GM21367 (cell line): ENCODE measurements around the gene REV1.

Experiments
- ATAC-seq: cut with Tn5 transposase; IDR thresholded peaks from one replicate; pipeline ENCODE4 v1.9.1; 2021; ENCODE audit not compliant: unreplicated experiment

Gene REV1

DNA sequence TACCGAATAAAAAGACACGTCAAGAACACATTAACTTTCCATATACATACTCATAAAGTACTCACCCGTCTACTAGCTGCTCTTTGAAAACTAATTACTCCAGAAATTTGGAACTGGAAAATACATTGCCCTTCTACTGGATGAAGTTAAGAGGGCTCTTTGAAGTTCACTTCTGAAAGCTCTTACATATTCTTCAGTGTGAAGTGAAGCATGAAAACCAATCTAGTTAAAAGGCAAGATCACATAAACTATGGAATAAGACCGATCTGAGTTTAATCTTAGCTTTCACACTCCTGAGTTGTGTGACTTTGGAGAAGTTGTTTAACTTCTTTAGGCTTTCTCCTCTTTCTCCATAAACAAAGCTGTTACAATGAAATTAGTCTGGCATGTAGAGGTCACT, 38.5 kb downstream of the REV1 start:
- no peak for ATAC-seq

DNA sequence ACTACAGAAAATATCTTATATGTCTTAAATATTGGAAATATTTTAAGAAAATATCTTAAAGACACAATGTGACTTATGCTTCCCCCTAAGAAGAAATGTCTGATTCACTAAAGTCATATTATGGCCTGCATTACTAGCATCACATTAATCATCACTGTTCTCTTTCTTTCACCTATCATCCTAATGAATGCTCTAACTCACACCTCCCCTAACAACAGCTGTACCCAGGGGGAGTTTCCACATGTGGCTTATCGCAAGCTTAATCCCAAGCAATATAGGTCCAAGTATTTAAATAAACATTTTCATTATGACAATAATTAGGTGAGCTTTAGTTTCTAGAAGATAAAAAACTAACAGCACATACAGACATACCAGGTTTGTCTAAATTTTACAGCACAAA, 39.6 kb downstream of the REV1 start:
- ATAC-seq = no peak

DNA sequence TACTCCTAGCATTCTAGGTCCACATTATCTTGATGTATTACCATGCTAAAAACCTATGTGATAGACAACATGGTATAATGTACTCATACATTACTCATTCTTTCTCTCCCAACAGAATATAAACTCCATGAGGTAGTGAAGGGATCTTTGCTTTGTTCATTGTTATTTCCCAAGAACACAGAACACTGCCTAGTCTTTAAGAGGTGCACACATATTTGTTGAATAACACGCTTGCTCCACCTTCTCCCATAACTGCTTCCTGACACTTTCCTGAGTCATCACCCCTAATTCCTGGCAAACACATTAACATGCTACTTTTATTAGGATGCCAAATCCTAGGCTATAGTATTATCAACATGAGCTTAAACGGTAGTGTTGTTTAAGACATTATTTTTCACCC, 41.3 kb downstream of the REV1 start:
- no peak for ATAC-seq

DNA sequence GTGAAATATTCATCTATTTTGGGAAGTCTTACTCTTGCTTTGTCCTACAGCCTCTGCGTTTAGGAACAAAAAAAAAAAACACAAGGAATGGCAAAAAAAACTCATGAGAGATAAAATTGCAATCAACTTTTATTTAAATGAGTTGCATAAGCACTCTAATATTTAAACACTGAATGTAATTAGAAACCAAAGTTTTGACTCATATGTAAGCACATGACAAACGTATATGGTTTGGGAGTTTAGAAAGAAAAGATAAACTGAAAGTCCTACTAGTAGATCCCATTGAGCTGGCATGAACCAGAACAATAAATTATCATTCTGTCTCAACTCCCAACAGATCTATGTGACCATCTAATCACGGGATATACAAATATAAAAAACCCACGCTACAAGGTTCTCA, 44.8 kb downstream of the REV1 start:
- no peak for ATAC-seq

DNA sequence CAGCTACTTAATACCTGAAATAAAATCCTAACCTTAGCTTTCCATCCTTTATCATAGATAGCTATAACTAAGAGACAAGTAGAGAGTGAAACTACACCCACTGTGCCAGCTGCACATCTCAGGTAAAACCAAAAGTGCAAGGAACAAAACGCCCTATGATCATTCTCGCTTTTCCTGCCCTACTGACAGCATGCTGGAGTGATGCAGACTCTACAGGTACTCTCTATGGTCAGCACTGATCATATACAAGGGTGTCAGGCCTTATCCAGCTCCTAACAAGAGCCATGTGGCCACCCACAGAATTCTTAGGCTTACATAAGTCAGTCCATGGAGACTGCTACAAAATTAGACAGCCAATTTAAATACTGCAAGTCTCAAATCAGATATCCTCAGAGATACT, 45.6 kb downstream of the REV1 start:
- no peak for ATAC-seq

DNA sequence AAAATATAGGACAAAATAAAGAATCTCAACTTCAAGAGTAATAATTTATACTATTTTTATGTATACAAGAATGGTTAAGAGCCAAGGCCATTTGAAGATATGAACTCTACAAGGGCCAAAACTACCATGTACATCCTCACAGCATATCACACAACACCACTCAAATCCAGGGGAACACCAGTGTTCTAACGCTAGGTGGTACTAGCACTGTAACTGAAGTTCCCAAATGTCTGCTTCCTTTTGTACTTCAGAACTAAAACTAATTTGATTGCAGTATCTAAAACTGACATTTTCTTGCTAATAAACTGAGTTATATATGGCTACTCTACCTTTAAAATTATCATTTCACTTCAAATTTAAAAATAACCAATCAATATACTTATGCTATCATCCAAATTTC, 47.0 kb downstream of the REV1 start:
- no peak for ATAC-seq

DNA sequence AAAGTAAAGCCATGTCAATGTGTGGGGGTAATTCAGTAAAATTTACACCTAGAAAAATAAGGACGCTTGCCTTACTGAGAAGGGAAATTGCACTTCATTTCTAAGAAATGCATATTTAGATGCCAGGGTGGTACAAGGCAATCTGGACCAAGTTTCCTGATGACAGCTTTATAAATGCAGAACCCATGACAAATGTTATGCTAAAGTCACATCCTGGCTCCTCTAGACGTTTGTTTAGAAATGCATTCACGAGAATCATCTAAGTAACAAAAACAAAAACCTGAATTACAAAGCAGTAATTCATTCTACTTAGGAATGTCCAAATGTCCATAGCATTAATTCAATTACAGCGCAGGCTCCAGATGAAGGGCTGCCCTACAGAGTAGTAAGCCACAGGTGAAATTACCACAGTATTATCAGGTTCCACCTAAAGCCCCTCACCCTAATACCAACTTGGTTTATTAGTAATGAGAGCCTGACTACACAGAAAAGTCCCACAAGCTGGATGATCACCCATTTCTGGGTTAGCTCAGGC, 49.8 kb downstream of the REV1 start:
- ATAC-seq = no peak

DNA sequence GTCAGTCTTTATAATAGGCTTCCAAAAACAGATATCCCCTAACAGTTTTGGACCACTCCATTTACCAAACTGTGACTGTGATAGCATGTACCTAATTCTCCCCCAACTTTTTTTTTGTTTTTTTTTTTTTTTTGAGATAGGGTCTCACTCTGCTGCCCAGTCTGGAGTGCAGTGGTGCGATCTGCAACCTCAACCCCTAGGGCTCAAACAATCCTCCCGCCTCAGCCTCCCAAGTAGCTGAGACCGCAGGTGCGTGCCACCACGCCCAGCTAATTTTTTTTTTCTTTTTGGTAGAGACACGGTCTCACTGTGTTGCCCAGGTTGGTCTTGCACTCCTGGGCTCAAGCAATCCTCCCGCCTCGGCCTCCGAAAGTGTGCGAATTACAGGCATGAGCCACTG, 52.9 kb downstream of the REV1 start:
- no peak for ATAC-seq

DNA sequence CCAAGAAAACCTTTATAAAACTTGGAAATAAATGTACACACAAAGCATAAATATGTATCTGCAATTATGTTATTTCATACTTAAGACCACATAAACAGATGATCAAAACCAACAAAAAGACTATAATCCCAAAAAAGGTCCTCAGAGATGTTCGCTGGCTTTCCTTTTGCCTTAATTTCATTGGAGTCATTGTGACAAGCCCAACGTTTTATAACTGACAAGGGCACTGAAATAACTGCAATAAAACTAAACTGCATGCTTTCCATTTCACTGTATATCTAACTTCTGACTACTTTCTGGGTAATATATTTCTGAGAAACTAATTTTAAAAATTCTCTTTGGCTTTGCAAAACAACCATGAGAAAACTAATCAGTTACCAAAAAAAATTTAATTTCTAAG, 56.5 kb downstream of the REV1 start:
- ATAC-seq = no peak

DNA sequence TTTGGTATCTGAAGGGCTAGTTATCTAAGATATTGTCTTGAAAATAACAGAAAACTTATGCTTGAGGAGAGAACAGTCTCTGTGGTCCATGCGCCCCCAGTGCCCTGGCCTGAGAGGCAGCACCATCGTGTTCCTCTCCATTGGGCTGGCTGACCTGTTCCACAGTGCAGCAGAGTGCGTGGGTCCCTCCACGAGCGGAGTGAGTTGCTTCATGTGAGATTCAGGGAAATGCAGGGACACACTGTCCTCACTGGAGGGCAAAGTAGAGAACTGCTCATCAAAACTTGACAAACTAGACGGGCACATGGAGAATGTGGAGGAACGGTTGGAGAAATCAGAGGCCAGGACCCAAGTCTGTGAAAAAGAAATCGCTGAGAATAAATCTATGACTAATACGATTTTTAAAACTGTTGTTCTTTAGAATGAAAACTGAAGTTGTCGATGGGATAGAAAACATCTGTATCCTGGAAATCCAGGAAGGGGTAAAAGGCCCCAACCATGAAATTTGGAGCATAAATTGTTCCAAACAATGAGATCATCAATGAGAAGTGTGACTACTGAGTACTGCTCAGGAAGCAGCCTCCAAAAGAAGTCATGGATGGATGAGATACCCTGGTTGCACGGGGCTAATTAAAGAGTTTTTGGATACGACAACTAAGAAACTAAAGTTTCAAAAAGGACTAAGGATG, 58.1 kb downstream of the REV1 start:
- no peak for ATAC-seq

DNA sequence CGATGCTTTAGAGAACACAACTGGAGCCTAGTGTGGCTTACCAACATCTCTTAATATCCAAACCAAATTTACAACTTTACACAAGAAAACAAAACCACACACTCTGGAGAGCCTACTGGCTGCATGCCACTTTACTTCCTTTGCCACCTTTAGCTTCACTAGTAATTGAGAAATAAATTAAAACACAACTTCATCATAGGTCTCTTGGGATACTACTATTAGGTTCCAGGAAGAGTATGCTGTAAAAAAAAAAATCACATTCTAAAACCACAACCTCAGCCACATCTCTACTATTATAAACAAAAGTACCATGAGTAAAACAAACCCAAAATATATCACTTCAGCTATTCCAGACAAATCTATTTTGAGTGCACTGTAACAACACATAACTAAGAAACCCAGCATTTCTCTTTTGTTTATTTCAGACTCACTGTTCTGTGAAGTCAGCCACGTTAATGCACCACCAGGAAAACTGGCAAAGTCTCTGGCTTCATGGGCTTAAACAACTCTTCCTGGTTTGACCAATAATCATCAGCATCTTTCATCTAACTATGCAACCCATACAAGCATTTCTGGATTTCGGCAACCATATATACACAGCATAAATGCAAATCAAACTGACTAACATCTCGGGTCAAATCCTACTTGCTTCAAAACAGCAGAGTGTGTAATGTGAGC, 59.1 kb downstream of the REV1 start:
- ATAC-seq = no peak

DNA sequence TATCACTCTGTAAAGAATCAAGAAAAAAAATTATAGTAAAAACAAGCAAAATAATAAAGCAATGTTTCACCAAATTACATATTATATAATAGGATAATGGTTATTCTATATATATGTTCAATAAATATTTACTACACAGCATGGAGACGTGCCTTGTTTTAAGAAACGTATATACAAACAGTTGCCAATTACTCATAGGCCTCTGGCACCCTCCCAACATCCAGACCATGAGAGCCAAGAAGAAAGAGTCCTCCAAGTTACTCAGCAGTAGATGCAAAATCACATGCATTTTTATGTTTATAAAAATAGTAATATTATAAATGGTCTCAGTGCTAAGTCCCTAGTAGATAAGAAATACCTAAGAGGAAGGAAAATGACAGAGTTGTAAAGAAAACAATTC, 64.8 kb downstream of the REV1 start:
- no peak for ATAC-seq

DNA sequence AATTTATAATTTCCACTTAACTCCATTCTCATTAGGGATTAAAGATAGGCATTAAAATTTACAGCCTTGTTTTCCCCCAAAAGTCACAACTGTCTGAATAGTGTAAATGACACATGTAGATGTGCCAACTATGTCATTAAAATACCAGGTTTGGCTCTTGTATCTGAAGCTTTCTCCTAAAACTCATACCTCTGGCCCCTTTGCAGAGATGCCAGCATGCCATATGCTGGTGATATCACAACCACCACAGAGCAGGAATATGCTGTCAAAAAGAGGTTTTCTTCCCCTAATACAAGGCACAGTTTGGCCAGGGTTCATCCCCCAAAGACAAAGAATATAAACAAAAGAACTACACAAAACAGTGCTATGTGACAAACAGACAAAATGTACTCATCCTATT, 65.4 kb downstream of the REV1 start:
- ATAC-seq = no peak

DNA sequence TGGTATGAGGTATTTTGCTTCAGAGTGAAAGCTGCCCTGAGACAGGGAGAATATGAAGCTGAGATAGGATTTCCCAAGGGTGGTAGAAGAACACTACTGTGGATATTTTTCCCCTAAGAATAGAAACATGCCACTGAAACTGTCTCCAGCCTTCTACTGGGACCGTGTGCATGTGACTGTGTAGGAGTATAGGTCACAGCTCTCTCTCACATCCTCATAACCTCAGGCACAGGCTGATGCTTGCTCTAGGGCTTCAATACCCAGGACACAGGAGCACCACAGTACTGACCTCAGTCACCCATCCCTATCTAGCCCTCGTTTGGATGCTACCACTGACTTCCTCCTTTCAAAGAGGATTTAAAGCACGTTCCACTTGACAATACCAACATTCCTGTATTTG, 67.2 kb downstream of the REV1 start:
- ATAC-seq = no peak

DNA sequence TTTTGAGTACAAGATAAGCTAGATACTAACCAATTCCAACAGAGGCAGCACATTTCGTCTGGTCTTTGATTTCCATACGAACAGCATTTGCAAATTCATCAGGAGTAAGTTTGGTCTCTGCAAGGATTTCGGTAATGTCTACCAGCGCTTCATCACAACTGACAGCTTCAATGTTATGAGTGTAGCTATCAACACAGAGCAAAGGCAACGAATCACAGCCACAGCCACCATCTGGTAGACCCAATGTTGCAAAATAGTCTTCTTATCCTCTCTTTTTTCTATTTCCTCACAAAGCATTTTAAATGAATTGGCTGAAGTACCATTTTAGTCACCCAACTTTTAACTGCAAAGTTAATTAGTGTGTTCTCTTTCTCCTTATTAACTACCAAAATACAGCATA, 68.3 kb downstream of the REV1 start:
- ATAC-seq = no peak

DNA sequence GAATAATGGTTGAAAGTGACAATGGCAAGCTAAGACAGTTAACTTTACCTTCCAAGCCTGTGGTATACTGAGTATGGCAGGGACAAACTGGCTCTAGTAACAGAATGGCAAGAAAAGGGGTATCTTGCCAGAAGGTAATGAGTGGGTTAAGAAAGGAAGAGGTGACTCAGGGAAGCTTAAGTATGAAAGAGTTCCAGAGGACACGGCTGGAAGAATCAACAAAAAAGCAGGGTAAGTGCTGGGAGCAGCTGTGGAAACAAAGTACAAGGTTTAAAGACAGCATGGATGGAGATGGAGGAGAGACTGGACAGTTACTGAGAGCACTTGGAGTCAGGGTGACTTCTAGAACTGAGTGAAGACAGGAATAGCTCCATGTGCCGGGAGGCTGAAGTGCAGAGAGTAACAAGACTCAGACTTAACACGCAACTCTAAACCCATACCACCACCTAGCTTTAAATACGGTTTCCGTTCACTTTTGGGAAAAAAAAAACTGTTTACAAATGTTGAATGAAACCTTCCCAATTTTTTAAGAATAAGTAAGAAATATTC, 69.0 kb downstream of the REV1 start:
- no peak for ATAC-seq

DNA sequence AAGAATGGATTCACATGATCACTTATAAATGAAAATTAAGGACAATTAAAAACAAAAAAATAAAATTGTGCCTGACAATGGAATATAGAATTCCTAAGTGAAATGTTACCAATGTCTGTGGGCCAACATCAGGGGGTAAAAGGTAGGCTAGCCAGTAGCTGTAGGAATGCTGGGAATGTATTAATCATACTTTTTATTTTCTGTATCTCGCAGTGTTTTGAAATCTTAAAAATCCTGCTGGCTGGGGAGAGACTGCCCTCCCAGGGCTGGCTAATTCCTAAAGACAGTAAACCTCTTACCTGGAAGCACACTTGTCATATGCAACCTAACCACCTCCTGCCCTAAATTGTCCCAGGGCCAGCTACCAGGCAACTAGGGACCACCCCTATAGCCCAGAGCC, 69.8 kb downstream of the REV1 start:
- no peak for ATAC-seq

DNA sequence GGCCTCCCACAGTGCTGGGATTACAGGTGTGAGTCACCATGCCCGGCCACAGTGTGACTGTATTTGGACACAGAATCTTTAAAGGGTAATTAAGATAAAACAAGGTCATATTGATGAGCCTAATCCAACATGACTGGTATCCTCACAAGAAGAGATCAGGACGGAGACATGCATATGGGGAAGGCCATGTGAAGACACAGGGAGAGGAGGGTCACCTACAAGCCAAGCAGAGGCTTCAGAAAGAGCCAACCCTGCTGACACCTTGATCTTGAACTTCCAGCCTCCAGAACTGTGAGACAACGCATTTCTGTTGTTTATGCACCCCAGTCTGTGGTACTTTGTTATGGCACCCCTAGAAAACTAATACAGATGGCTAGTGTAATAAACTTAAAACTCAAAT, 72.4 kb downstream of the REV1 start:
- ATAC-seq = no peak

DNA sequence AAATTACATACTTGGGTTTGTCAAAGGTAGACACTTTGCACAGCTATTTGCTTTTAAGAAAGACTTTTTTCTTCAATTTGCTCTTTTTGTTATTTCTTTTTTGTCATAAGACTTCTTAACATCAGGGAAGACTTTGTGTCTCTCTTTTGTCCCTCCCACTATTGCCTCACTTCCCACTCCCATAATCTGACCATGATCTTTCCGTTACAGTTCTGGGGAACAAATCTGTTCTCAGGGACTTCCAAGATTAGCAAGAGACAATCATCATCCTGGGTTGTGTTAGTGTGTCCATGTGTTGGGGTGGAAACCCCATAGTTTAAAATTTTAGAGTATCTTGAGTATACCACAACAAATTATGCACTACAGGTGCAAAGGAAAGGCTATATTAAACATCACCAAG, 75.3 kb downstream of the REV1 start:
- ATAC-seq = no peak

DNA sequence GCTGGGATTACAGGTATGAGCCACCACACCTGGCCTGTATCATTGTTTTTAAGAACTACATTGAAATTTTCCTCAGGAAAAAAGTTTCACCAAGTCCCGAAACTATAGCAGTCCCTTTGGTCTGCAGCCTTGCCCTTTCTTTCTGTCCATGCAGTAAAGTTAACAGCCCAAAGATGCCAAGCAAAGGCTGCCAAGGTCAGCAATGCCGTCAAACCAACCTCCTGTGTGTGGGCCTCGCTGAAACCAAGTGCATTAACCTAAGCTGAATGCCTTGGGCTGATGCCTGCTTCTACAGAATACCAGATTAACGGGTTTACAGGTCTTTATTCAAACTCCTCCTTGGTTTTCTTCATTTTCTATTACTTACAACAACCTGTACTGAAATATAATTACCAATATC, 79.5 kb downstream of the REV1 start:
- no peak for ATAC-seq

DNA sequence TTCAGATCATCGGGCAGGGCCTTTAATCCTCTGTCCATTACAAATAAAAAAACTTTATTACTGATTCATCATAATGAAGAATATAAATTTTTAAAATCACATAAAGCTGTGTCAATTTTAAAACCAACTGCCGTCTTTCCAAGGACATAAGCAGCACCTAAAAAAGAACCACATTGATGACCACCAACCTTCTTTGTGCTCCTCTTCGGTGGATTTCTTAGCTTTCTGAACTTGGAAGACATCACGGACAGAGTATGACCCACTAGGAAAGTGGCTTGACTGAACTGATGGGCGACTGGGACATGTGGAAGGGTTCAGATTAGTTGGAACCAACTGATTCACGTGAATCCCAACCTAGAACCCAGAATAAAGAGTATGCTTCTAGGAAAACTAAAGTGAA, 83.7 kb downstream of the REV1 start:
- no peak for ATAC-seq

DNA sequence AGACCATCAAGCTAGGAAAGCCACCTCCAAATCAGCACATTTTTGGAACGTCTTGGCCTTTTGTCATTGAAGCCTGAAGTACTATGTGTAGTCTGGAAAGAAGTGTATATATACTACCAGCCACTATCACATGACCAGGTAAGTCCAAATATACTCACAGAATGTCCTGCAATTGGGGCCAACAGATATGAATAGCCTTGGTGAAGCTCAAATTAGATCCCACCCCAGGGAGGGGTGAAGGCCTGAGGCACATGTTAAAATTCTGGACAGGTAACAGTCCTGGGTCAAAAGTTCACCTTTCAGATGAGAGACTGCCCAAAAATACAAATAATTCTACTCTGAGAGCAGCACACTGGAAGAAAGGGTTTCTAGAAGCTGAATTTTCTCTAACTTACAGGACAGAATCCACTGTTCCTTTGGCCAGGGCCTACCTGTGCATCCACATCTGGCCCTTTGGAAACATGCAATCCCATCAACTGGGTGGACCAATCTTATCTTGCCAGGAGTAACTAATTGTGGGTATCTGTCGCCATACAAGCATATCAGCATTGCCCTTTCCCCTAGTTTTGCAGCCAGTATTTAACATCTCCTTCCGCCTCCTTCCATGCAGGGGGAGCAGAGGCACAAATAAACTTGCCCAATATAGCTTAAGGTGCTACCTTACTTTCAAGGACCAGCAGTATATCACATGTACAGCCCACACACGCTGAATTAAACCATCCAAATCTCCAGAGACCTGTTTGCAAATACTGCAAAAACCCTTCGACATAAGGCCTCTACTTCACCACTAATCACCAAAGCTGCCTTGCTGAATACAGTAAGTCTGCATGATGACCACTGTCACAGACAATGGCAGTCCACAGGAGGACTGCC, 84.8 kb downstream of the REV1 start:
- no peak for ATAC-seq
